GM12891 (cell line): ENCODE results near the gene PROX1.

Experiments
- PAX5 ChIP-seq: IDR thresholded peaks from 2 replicates; pipeline ENCODE4 v1.6.1; 2011; ENCODE audit warnings: low read length, moderate library complexity, mild to moderate bottlenecking; ENCODE audit not compliant: insufficient read depth, severe bottlenecking
- POLR2A ChIP-seq: IDR thresholded peaks from 2 replicates; pipeline ENCODE4 v1.6.1; 2011; ENCODE audit warnings: low read depth, low read length, control low read depth
- POLR2AphosphoS5 ChIP-seq: IDR thresholded peaks from 2 replicates; pipeline ENCODE4 v1.6.1; 2011; ENCODE audit warnings: low read depth, low read length, control low read depth
- POU2F2 ChIP-seq: IDR thresholded peaks from 2 replicates; pipeline ENCODE4 v1.6.1; 2011; ENCODE audit warnings: low read depth, mild to moderate bottlenecking, control low read depth, low read length, moderate library complexity
- SPI1 ChIP-seq: IDR thresholded peaks from 2 replicates; pipeline ENCODE4 v1.6.1; 2011; ENCODE audit warnings: low read depth, low read length, control low read depth
- TAF1 ChIP-seq: IDR thresholded peaks from 2 replicates; pipeline ENCODE4 v1.6.1; 2011; ENCODE audit warnings: low read depth, low read length, control low read depth

DNA sequence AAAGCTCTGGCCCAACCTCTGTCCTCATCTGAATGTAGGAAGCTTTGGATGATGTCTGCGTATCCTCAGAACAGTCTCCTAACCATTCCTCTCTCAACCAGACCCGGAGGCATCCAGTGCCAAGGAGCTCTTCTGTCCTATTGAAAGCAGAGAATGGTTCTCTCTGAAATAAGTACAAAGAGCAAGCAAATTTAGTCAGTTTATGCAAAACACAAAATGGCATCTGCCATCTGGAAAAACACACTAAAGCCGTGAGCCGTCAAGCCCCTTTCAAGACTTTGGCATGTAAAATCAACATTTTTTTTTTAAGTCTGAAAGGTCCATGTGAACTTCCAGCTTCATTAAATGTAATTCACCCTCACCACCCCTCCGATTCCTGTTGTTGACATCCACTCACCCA lies 21.7 kb upstream of the PROX1 start:
- TF ChIP-seq POLR2A (no peak), POLR2AphosphoS5 (no peak), TAF1 (no peak), SPI1 (no peak), POU2F2 (no peak), PAX5 (no peak)
